GM12878 (cell line): ENCODE results near the gene ATP6AP2. TPM values are rescaled to one million over a fixed set of nuclear protein-coding genes. Genes with fewer than 3 reads are reported as not detected.

Experiments used
- ATAC-seq: fragments of 200-7000 bp; cut with Tn5 transposase; 3 replicates; pipeline ENCODE4 v1.9.1; 2020; ENCODE audit warnings: mild to moderate bottlenecking, moderate library complexity
- BruUV-seq: library from RNA; stranded (reverse); fragments of 400-500 nt; replicated peaks from 2 replicates; lab custom pipeline; 2021; lab: Mats Ljungman, UMichigan
- CTCF ChIA-PET: fragments of 300-600 bp; sonication (Branson Sonifier 250); formaldehyde crosslinking; extraction: SDS; loops from one replicate; lab custom pipeline; 2021; ENCODE audit warnings: inconsistent platforms; lab: Yijun Ruan, JAX
- POLR2A ChIA-PET: fragments of 350-600 bp; formaldehyde crosslinking; extraction: SDS; loops from one replicate; lab custom pipeline; 2021; ENCODE audit warnings: inconsistent platforms; lab: Charles Lee
- RAD21 ChIA-PET: fragments of 300-600 bp; sonication (Branson Sonifier 250); formaldehyde crosslinking; loops from one replicate; lab custom pipeline; 2023; ENCODE audit warnings: antibody characterized with exemption; ENCODE audit not compliant: unreplicated experiment; lab: Charles Lee
- SMC1A ChIA-PET: fragments of 300-600 bp; sonication (Branson Sonifier 250); formaldehyde crosslinking; loops from one replicate; lab custom pipeline; 2023; ENCODE audit not compliant: unreplicated experiment, uncharacterized antibody; lab: Charles Lee
- DNase-seq: peaks from one replicate; pipeline ENCODE4 v3.0.0-alpha.2; 2011; ENCODE audit warnings: low read depth, low spot score
- FAIRE-seq: peaks from 3 replicates; lab custom pipeline; 2011; peaks lifted over from hg19 to GRCh38; lab: Jason Lieb, UNC
- H2AFZ ChIP-seq: 2 replicates; pipeline ENCODE4 v1.6.0; 2011; ENCODE audit warnings: low read depth, low read length, control low read depth; ENCODE audit not compliant: control insufficient read depth
- H3K27ac ChIP-seq: 2 replicates; pipeline ENCODE4 v1.5.1; 2011; ENCODE audit warnings: control low read depth; ENCODE audit not compliant: control insufficient read depth, insufficient read depth
- H3K27me3 ChIP-seq, 2 experiments: replicated peaks in 1 of 2; 2 replicates each; pipeline versions ENCODE4 v1.6.0 to v1.6.1; 2011; ENCODE audit warnings: low read length in 1 of 2; ENCODE audit not compliant: control insufficient read depth in 2 of 2, insufficient read depth in 2 of 2
- H3K36me3 ChIP-seq, 2 experiments: 2 replicates each; pipeline ENCODE4 v1.5.1; 2011; ENCODE audit warnings: low read length in 1 of 2; ENCODE audit not compliant: control insufficient read depth in 2 of 2, insufficient read depth in 2 of 2
- H3K4me1 ChIP-seq: 2 replicates; pipeline ENCODE4 v1.6.1; 2011; ENCODE audit warnings: mild to moderate bottlenecking, low read length, moderate library complexity, mixed read lengths; ENCODE audit not compliant: control insufficient read depth, insufficient read depth
- H3K4me2 ChIP-seq: 2 replicates; pipeline ENCODE4 v1.6.0; 2011; ENCODE audit warnings: control low read depth; ENCODE audit not compliant: control insufficient read depth, insufficient read depth
- H3K4me3 ChIP-seq: fragments of 200-600 bp; sonication (generic); 2 replicates; pipeline ENCODE4 v1.5.1; 2016
- H3K79me2 ChIP-seq: 2 replicates; pipeline ENCODE4 v1.6.0; 2011; ENCODE audit warnings: low read length; ENCODE audit not compliant: control insufficient read depth, insufficient read depth
- H3K9ac ChIP-seq: 2 replicates; pipeline ENCODE4 v1.8.0; 2011; ENCODE audit warnings: low read length, control low read depth, mixed read lengths; ENCODE audit not compliant: control insufficient read depth, insufficient read depth
- H3K9me3 ChIP-seq: replicated peaks from 3 replicates; pipeline ENCODE4 v1.5.1; 2011; ENCODE audit warnings: mild to moderate bottlenecking, low read length; ENCODE audit not compliant: control insufficient read depth, insufficient read depth
- H4K20me1 ChIP-seq: 2 replicates; pipeline ENCODE4 v1.6.0; 2011; ENCODE audit not compliant: control insufficient read depth, insufficient read depth
- CBX5 ChIP-seq: sonication (generic); IDR thresholded peaks from 2 replicates; pipeline ENCODE4 v1.6.1; 2016; ENCODE audit warnings: low read depth, moderate library complexity, mild to moderate bottlenecking, inconsistent platforms
- CHD4 ChIP-seq: fragments of 200-600 bp; sonication (generic); IDR thresholded peaks from 2 replicates; pipeline ENCODE4 v1.6.1; 2016; ENCODE audit warnings: mild to moderate bottlenecking
- CREM ChIP-seq: IDR thresholded peaks from 2 replicates; pipeline ENCODE4 v1.6.1; 2014; ENCODE audit warnings: antibody characterized with exemption, low read depth
- IKZF2 ChIP-seq, 2 experiments: fragments of 450-650 bp; IDR thresholded peaks; 2 replicates each; pipeline ENCODE4 v1.6.1; 2017; ENCODE audit warnings: mild to moderate bottlenecking in 2 of 2, moderate library complexity in 2 of 2
- JUNB ChIP-seq: IDR thresholded peaks from 2 replicates; pipeline ENCODE4 v1.6.1; 2016; ENCODE audit warnings: antibody characterized with exemption, mild to moderate bottlenecking
- KAT2A ChIP-seq: conservative IDR thresholded peaks from 2 replicates; pipeline ENCODE4 v1.6.1; 2011; ENCODE audit warnings: low read depth, low read length; ENCODE audit not compliant: control insufficient read depth
- KLF5 ChIP-seq: fragments of 450-650 bp; IDR thresholded peaks from 2 replicates; pipeline ENCODE4 v1.6.1; 2014; ENCODE audit warnings: mild to moderate bottlenecking; ENCODE audit not compliant: partially characterized antibody
- MEF2A ChIP-seq: IDR thresholded peaks from 2 replicates; pipeline ENCODE4 v1.6.1; 2011; ENCODE audit warnings: low read depth, mild to moderate bottlenecking, low read length, moderate library complexity; ENCODE audit not compliant: insufficient read depth
- NR2F1 ChIP-seq: fragments of 450-650 bp; conservative IDR thresholded peaks from 2 replicates; pipeline ENCODE4 v1.6.1; 2017; ENCODE audit warnings: mild to moderate bottlenecking
- RAD21 ChIP-seq: IDR thresholded peaks from 2 replicates; pipeline ENCODE4 v1.6.1; 2011; ENCODE audit warnings: mild to moderate bottlenecking, low read depth, low read length, moderate library complexity; ENCODE audit not compliant: insufficient read depth
- RBBP5 ChIP-seq: fragments of 200-600 bp; sonication (generic); conservative IDR thresholded peaks from 2 replicates; pipeline ENCODE4 v1.6.1; 2016
- SMAD1 ChIP-seq: fragments of 450-650 bp; IDR thresholded peaks from 2 replicates; pipeline ENCODE4 v1.6.1; 2018; ENCODE audit warnings: mild to moderate bottlenecking, low read depth; ENCODE audit not compliant: partially characterized antibody
- SMARCA5 ChIP-seq: fragments of 450-650 bp; IDR thresholded peaks from 2 replicates; pipeline ENCODE4 v1.6.1; 2017; ENCODE audit warnings: mild to moderate bottlenecking
- SMC3 ChIP-seq: IDR thresholded peaks from 2 replicates; pipeline ENCODE4 v1.6.1; 2011; ENCODE audit warnings: low read length, improper control_type of control experiment, borderline replicate concordance
- SRF ChIP-seq, 2 experiments: IDR thresholded peaks; 2 replicates each; pipeline ENCODE4 v1.6.1; 2011; ENCODE audit warnings: low read depth in 2 of 2, low read length in 2 of 2, mild to moderate bottlenecking in 1 of 2, moderate library complexity in 1 of 2
- STAT1 ChIP-seq: fragments of 450-650 bp; conservative IDR thresholded peaks from 2 replicates; pipeline ENCODE4 v1.6.1; 2014; ENCODE audit warnings: antibody characterized with exemption, mild to moderate bottlenecking
- TCF7 ChIP-seq: IDR thresholded peaks from 2 replicates; pipeline ENCODE4 v1.6.1; 2014; ENCODE audit warnings: antibody characterized with exemption, borderline replicate concordance
- USF1 ChIP-seq: IDR thresholded peaks from 2 replicates; pipeline ENCODE4 v1.6.1; 2011; ENCODE audit warnings: borderline replicate concordance, low read depth, mild to moderate bottlenecking, moderate library complexity, mixed read lengths, low read length; ENCODE audit not compliant: insufficient read depth; ENCODE audit errors: extremely low read length
- ZNF622 ChIP-seq: fragments of 450-650 bp; IDR thresholded peaks from 2 replicates; pipeline ENCODE4 v1.6.1; 2017; ENCODE audit warnings: mild to moderate bottlenecking, inconsistent platforms
- WGBS: methylation state at CpG from one replicate; pipeline ENCODE4 v1.1.6; 2016; ENCODE audit warnings: low lambda C conversion rate; ENCODE audit not compliant: insufficient replicate concordance, insufficient coverage; ENCODE audit errors: missing lambda C conversion rate; 5-methylcytosine and 5-hydroxymethylcytosine counted together
- in situ Hi-C: fragments of 300-500 bp; cut with MboI; formaldehyde crosslinking; loops from 9 replicates; pipeline ENCODE4 v1.14.3; 2018; ENCODE audit warnings: mixed read lengths
- intact Hi-C: fragments of 100-400 bp; cut with micrococcal nuclease; formaldehyde crosslinking; loops from one replicate; pipeline ENCODE4 v1.14.2; 2022; ENCODE audit not compliant: unreplicated experiment
- polyA plus RNA-seq, 11 experiments: library from polyadenylated mRNA; depleted of rRNA in 4 of 11; unstranded in 6 of 11; stranded (reverse) in 5 of 11; fragments of >200 nt; fragmentation: Nextera tagmentation in 4 of 11; fragmentation: Illumina TruSeq in 1 of 11; extraction: Ambion mirVana in 4 of 11; extraction: Trizol in 1 of 11; gene quantifications; 1 replicate in 1 of 11; 2 replicates in 10 of 11; pipeline versions ENCODE4 v1.2.1 to v1.2.3, GENCODE V29; 2011 to 2016; ENCODE audit warnings: inconsistent platforms in 2 of 11, missing spikeins in 2 of 11, low read depth in 1 of 11
- total RNA-seq, 4 experiments: library from RNA; depleted of rRNA in 3 of 4; stranded (reverse); fragments of >200 nt in 3 of 4; fragmentation: Illumina TruSeq in 1 of 4; extraction: Trizol in 1 of 4; gene quantifications; 2 replicates each; pipeline versions ENCODE4 v1.2.1 to v1.2.3, GENCODE V29; 2013 to 2021
- TF ChIP-seq, protein P1 (sequence below): fragments of 450-650 bp; IDR thresholded peaks from 2 replicates; pipeline ENCODE4 v1.6.1; 2017; ENCODE audit warnings: mild to moderate bottlenecking

ATP6AP2 gene
- total and polyA plus RNA-seq, 10 of the 15 experiments (the other 5 are each of a cell fraction or from before 2014, with no cell fraction given) = 36.3 to 141 (median 56.0) TPM

DNA sequence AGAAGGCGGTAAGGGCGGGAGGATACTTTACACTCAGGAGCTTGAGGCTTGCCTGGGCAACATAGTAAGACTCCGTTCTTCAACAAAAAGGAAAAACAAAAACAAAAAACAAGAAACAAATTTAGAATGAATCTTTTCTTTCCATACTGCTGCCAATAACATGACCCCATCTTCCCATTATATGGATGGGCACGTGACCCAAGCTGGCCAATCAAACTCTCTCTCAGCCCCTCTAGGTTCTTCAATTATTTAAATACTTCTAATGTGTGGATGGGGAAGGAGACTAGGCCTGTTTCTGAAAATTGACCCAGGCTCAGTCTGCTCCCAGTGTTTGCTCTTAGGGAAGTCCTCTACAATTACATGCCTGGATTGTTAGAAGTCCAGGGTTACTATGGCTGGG lies 22.2 kb upstream of the ATP6AP2 start:
- Histone ChIP-seq H3K79me2 (no peaks in the 10 kb centered on the region), H3K27me3 (no peaks in the 10 kb centered on the region; a peak in 2 of 4 replicates), H3K4me2 (no peak overlapping the region), H3K27ac (no peak overlapping the region), H3K36me3 (no peaks in the 10 kb centered on the region), H3K4me3 (no peak overlapping the region), H3K4me1 (no peaks in the 10 kb centered on the region), H3K9me3 (no peaks in the 10 kb centered on the region), H3K9ac (no peak overlapping the region)
- no peak for FAIRE-seq
- in situ Hi-C loops (no loop called here), intact Hi-C loops (no loop called here)
- 85% methylated on average over 4 of the region's 4 CpGs for WGBS
- POLR2A ChIA-PET = interaction anchor here (0.5 kb wide), 1 partner anchor 16 kb away, joined by 6 read pairs; no protein-coding TSS in a partner anchor
- no peak for ATAC-seq
- SMC1A ChIA-PET = interaction anchor here (1.0 kb wide), 1 partner anchor 12 kb away, joined by 3 read pairs; no protein-coding TSS in a partner anchor
- TF ChIP-seq SMAD1 (no peak), IKZF2 (IDR thresholded peaks at IDR 0.05) (no peak), ZNF622 (no peak), TCF7 (no peak), SMC3 (no peak), RAD21 (no peak), RBBP5 (no peak), SMARCA5 (no peak), CHD4 (no peak), NR2F1 (no peak), JUNB (no peak), USF1 (no peak), STAT1 (no peak), MEF2A (no peak), CREM (no peak), KAT2A (no peak), SRF (IDR thresholded peaks at IDR 0.05; ENCODE audit: low read depth in 2 of 2, low read length in 2 of 2) (no peak), CBX5 (no peak), KLF5 (no peak)
- TF ChIP-seq, protein P1, sequence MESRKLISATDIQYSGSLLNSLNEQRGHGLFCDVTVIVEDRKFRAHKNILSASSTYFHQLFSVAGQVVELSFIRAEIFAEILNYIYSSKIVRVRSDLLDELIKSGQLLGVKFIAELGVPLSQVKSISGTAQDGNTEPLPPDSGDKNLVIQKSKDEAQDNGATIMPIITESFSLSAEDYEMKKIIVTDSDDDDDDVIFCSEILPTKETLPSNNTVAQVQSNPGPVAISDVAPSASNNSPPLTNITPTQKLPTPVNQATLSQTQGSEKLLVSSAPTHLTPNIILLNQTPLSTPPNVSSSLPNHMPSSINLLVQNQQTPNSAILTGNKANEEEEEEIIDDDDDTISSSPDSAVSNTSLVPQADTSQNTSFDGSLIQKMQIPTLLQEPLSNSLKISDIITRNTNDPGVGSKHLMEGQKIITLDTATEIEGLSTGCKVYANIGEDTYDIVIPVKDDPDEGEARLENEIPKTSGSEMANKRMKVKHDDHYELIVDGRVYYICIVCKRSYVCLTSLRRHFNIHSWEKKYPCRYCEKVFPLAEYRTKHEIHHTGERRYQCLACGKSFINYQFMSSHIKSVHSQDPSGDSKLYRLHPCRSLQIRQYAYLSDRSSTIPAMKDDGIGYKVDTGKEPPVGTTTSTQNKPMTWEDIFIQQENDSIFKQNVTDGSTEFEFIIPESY = no peak
- TF ChIP-seq, all 136 proteins: peak for 0
- no peak for DNase-seq
- BruUV-seq = no TSS peak
- RAD21 ChIA-PET = interaction anchor here (1.3 kb wide), 1 partner anchor 15 kb away, joined by 3 read pairs; no protein-coding TSS in a partner anchor
- Histone ChIP-seq H2AFZ (no peak overlapping the region), H4K20me1 (no peaks in the 10 kb centered on the region)
- CTCF ChIA-PET = no interaction called here
